SKM-1 treated with dmso at 0.1 percent for 144 hours (cell line): Measurements from ENCODE around the gene PYGO1.
A peak's percentile ranks its signal among the peaks of the same experiment; 100 is the strongest.

Experiments
- DNase-seq: peaks from one replicate; lab custom pipeline; 2025; ENCODE audit not compliant: unreplicated experiment; lab: John Stamatoyannopoulos, UW

PYGO1 gene

DNA sequence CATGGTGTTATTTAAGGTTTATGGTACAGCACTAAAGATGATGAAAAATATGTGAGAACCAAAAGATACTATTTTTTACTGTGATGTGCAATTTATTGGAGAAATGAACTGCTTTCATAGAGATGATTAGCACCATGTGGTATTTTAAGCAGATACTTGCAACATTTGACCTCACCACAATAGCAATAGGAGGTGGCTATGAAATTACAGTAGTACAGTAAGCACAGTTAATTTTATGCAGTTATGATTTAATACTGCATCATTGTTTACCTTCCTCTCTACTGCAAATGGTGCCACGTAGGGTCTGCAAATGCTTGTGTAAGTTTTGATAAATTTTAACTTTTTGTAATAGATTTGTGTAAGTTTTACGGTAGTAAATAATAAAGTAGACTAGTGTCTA, 14.0 kb downstream of the PYGO1 start:
- no peak for DNase-seq

DNA sequence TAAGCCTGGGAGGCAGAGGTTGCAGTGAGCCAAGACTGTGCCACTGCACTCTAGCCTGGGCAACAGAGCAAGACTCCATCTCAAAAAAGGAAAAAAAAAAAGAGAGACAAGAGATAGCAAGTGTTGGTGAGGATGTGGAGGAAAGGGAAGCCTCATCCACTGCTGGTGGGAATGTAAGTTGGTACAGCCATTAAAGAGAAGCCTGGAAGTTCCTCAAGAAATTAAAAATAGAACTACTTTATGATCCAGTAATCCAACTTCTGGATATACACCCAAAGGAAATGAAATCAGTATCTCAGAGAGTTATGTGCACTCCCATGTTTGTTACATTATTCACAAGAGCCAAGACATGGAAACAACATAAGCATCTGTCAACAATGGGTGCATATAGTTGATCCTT, 14.9 kb downstream of the PYGO1 start:
- DNase-seq, result no peak

DNA sequence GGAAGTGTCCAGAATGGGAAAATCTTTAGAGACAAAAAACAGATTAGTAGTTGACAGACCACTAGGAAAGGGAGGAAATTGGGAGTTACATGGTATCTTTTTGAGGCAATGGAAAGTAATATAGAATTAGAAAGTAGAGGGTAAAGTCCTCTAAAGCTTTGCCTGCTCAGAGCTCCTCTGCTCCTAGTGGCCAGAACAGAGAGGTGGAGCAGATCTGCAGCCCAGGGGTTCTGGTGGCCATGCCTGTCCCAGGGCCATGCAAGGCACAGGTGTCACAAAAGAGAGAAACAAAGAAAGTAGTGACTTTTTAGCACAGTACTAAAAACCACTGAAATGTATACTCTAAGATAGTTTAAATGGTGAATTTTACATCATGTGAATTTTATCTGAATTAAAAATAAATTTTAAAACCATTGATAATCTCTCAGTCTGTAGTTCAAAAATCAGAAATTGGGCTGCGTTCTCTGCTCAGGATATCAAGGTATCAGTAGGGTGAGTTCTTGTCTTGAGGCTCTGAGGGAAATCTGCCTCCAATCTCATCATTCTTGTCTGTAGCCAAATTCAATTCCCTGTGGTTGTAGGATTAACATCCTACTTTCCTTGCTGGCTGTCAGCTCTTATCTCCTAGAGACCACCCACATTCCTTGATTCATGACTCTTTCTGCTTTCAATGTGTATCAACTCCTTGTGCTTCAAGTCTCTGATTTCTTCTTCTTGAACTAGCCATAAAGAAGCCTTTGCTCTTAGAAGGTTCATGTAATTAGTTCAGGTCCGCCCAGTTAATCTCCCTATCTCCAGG, 23.6 kb downstream of the PYGO1 start:
- no peak for DNase-seq

DNA sequence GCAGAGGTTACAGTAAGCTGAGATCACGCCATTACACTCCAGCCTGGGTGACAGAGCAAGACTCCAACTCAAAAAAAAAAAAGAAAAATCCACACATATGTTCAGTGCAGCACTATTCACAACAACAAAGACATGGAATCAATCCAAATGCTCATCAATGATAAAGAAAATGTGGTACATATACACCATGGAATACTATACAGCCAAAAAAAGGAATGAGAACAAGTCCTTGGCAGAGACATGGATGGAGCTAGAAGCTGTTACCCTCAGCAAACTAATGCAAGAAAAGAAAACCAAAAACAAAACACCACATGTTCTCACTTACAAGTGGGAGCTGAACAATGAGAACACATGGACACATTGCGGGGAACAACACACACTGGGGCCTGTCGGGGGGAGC, 25.5 kb downstream of the PYGO1 start:
- no peak for DNase-seq

DNA sequence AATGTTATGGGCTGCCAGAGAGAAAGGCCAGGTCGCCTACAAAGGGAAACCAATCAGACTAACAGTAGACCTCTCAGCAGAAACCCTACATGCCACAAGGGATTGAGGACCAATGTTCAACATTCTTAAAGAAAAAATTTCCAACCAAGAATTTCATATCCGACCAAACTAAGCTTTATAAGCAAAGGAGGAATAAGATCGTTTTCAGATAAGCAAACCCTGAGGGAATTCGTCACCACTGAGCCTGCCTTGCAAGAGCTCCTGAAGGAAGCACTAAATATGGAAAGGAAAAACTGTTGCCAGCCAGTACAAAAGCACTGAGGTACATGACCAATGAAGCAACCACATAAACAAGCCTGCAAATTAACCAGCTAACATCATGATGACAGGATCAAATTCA, 33.1 kb downstream of the PYGO1 start:
- no peak for DNase-seq

DNA sequence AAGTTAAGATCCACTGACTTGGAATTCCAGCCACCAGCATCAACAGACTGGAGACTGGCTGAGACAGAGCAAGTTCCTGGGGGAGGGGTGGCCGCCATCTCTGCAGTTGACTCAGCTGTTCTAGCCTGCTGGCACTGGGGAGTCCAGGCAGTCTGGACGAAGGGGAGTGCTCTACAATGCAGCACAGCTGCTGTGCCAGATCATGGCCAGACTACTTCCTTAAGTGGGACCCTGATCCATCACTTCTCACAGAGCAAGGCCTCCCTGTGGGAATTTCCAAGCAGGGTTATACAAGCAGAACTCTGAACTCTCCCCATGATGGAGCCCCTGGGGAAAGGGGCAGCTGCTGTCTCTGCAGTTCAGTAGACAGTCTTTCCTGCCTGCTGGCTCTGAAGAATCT, 35.2 kb downstream of the PYGO1 start:
- no peak for DNase-seq

DNA sequence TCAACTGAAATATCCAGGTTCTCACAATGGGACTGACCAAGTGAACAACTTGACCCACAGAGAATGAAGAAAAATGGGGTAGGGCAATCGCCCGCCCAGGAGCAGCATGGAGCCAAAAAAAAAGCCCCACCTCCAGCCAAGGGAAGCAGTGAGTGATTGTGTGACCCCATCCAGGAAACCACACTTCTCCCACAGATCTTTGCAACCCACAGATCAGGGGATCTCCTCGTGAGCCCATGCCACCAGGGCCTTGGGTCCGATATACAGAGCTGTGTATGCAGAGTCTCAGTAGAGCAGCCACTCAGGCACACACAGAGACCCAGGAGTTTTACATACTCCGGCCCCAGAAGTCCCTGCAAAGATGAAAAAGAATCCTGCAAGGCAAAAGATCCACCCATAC, 35.7 kb downstream of the PYGO1 start:
- no peak for DNase-seq

DNA sequence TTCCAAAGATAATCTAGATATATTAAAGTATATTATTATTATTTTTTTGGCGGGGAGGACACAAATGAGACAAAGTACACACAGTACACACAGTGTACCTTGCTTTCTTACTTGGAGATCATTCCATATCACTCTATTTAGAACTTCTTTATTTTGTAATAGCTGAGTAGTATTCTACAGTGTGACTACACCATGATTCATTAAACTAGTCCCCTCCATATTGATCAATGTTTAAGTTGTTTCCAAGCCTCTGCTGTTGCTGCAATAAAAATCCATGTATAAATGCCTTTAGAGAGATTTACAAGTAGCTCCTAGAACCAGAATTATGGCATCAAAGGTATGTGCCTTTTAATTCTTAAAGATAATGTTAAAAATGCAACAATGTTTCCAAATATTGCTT, 38.8 kb downstream of the PYGO1 start:
- no peak for DNase-seq

DNA sequence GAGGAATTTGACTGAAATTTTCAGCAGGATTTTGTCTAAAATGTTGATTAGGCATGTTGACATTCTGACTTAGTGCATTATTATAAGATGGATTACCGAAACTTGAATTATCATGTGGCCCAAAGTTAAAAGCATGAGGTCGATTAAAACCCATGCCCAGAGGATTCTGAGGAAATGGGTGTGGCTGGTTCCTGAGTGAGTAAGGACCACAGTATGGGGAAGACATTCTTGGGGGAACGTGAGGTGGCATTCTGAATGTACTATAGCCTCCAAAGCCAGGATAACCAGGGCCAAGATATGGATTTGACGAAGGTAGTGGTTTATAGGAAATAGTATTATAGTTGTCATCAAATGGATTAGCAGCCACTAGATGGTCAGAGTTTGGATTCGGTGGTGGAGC, 41.4 kb downstream of the PYGO1 start:
- no peak for DNase-seq

DNA sequence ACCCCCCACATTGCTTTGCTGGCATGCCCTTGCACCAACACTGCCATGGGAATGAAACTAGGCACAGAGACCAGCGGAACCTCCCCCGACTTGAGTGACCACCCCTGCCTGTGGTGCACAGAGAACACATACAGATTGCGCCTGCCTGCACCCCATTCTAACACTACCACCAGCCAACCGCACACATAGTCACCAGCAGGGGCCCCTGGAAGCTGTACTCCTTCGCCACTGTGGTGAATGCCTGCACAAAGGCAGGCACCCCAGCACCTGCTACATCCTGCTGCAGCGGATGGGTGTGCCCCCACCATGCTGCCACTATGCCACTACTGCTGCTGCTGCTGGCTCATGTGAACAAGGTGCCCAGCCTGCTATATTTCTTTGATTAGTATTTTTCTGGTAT, 52.7 kb downstream of the PYGO1 start:
- DNase-seq, result no peak

DNA sequence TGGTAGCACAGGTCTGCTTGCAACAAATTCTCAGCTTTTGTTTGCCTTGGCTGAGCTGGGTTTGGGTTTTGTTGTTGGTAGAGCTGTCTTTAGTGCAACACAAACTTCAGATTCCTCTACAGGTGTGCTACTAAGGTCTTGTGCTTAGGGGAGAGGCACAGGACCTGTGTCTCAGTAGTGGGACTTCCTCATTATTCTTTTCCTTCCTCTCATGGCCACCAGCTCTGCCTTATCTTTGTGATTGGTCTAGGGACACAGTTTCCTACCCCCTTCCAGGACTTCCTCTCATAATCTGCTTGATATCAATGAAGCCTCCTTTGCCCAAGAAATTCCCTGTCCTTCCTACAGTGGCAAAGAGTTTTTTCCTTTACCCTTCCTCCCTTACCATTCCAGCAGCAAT, 55.2 kb downstream of the PYGO1 start:
- peak; percentile 6 for DNase-seq

DNA sequence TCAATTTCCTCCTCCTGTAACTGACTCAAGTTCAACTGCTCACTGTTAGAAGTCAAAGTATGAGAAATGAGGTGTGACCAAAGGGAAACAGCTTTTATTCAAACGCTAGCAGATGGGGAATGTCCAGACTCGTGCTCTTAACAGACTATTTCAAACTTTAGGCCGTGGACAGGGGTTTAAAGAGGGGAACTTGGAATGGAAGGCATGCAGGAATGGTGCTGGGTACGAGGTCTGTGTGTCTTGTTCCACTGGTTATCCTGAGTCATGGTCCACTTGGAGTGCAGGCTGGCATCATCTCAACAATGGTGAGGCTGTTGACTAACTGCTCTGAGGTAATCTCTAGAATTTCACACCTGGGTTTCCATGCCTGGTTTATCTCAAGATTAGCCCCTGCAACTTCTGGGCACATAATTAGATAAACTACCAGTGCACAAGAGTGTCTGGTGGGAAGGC, 57.3 kb downstream of the PYGO1 start:
- DNase-seq, result no peak

DNA sequence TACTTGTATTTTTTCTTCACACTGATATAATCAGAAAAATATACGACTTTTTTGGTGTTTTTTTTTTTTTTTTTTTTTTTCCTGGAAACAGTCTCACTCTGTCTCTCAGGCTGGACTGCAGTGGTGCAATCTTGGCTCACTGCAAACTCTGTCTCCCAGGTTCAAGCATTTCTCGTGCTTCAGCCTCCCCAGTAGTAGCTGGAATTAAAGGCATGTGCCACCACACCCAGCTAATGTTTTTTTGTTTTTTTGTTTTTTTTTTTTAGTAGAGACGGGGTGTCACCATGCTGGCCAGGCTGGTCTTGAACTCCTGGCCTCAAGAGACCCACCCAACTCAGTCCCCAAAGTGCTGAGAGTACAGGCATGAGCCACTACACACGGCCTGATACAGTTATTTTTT, 59.3 kb downstream of the PYGO1 start:
- DNase-seq, result no peak

DNA sequence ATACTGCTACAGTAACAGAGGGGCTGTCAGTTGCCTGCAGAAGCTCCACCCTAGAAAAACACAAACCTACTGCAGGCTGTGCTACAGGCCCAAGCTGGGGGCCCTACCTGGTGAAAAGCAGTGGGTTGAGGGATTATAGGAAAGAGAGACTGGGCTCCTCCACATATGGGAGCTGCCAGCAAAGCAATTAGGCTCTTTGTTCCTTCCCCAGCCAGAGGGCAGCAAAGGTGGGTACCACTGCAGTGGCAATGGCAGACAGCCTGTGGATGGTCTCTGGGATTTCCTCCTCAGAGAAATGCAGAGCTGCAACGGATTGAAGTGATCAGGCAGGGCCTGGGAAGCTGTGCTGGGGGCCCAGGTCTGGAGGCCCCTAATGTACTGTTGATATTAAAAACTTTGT, 61.0 kb downstream of the PYGO1 start:
- no peak for DNase-seq

DNA sequence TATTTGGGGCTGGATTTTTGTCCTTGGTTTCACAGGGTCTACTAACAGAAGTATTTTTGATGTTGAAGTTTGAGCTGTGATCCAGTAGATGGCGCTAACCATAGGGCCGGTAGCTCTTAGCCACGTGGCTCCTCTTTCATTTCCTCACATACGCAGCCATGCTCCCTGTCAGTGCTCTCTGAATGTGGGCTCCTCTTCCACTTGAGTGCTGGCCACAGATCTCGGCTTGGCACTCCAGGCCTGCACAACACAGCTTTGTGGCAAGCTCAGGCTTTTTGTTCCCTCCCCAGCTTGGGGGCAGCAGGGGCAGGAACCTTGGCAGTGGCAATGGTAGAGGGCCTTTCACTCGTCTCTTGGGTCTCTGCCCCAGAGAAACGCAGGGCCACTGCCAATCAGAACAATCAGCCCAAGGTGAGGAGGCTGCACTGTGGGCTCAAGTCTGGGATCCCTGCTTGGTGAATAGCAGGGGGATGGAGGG, 61.5 kb downstream of the PYGO1 start:
- DNase-seq, result peak; percentile 65

DNA sequence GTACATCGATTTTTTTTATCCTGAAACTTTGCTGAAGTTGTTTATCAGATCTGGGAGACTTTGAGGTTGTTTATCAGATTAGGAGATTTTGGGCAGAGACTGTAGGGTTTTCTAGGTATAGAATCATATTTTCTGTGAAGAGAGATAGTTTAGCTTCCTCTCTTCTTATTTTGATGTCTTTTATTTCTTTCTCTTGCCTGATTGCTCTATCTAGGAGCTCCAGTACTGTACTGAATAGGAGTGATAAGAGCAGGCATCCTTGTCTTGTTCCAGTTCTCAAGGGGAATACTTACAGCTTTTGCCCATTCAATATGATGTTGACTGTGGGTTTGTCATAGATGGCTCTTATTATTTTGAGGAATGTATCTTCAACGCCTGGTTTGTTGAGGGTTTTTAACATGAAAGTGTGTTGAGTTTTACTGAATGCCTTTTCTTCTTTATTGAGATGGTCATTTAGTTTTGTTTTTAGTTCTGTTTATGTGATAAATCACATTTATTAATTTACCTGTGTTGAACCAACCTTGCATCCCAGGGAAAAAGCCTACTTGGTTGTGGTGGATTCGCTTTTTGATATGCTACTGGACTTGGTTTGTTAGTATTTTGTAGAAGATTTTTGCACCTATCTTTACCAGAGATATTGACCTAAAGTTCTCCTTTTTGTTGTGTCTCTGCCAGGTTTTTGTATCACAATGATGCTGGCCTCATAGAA, 65.2 kb downstream of the PYGO1 start:
- DNase-seq, result no peak

DNA sequence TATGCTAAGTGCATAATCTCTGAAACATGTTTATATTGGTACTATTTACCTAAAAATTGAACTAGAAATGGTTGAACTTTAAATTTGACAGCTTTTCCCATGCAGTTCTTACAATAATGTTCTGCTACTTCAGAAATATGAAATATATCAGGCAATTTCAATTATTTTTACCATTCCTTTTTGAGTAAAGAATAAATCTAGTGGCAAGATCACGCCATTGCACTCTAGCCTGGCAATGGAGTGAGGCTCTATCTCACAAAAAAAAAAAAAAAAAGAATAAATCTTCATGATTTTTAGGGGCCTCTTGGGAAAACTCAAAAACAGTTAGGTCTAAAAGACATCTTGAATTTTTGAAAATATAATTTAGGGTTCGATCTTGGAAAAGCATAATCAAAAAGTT, 69.5 kb downstream of the PYGO1 start:
- DNase-seq, result no peak

DNA sequence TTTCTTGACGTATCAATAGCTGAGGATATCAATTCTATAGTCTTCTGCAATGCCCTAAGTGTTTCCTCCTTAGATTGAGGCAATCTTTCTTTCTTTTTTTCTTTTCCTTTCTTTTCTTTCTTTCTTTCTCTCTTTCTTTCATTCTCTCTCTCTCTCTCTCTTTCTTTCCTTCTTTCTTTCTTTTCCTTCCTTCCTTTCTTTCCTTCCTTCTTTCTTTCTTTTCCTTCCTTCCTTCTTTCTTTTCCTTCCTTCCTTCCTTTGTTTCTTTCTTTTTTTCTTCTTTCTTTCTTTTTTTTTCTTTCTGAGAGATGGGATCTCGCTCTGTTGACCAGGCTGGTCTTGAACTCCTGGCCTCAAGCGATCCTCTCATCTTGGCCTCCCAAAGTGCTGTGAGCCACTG, 70.1 kb downstream of the PYGO1 start:
- DNase-seq, result no peak

DNA sequence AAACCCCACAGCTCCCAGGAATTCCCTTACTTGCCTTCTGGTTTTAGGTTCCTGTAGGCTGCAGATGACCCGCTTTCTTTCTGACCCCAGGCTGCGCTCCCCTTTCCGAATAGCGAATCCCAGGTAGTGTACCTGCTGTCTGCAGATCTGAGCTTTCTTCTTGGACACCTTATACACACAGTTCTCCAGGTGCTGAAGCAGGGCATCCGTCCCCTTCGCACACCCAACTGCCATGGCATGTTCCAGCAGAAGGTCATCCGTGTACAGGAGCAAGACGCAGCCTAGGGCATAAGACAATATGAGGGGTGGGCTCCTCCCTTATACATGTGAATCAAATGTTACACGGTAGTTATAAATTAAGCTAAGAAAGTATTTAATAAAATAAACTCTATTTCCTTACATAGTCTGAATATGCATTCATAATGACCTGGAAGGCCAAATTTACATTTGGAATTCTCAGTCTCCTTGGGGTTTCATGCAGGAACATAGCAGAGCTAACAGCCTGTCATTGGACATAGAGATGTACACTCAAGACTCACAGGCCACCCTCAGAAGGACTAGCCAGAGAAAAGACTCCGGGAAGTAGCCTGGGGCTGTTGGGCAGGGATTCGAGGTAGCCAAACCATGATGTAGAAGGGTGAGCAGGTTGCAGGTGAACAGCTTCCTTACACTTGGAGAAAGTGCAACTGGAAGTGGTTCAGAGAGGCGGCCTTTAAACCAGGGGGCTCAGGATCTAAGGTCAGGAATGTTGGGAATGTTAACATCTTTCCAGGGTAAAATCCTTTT, 72.0 kb downstream of the PYGO1 start:
- DNase-seq, result no peak

DNA sequence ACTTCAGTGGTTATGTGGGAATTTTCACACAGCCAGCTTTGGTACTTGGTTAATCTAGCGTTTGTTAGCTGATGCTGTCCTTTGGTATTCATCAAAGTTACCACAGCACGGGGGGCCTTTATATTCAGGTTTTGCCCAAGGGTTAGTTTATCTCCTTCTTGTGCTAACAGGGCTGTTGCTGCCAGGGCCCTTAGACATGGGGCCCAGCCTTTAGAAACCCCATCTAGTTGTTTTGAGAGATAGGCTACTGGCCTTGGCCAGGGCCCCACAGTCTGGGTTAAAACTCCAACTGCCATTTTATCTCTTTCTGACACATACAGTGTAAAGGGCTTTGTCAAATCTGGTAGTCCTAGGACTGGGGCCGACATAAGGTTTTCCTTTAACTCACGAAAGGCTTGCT, 72.7 kb downstream of the PYGO1 start:
- DNase-seq, result no peak

DNA sequence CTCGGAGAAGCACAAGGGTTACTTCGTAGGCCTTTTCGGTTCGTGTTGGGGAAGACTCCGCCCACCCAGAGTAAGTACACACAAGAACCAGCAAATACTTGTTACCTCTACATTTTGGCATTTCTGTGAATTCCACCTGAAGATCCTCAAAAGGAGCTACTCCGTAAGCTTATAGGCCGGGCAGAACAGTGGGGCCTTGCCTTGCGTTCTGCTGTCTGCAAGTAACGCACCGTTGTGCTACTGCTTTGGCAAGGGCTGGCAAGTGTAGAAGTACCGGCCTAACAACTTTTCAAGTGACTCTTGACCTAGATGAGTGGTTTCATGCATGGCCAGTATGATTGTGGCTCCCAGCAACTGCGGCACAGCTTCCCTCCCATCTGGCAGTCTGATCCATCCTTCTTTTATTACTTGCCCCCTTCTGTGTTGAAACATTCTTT, 73.7 kb downstream of the PYGO1 start:
- DNase-seq, result no peak
